GM23338 (cell line): Measurements from ENCODE around the gene KRTAP12-4.

Source experiments
- CTCF ChIP-seq, 2 experiments: fragments of 200-600 bp in 1 of 2; sonication (generic) in 1 of 2; conservative IDR thresholded peaks; 2 replicates each; pipeline versions ENCODE4 v1.5.1 to v1.6.1; 2016 to 2017; ENCODE audit warnings: antibody characterized with exemption in 2 of 2, low read depth in 2 of 2, mild to moderate bottlenecking in 2 of 2, moderate library complexity in 1 of 2
- EZH2 ChIP-seq: fragments of 200-600 bp; sonication (generic); IDR thresholded peaks from one replicate; pipeline ENCODE4 v1.8.0; 2017; ENCODE audit warnings: antibody characterized with exemption, mild to moderate bottlenecking, low read depth; ENCODE audit not compliant: unreplicated experiment
- ZNF114 ChIP-seq: fragments of 250-450 bp; sonication (Bioruptor Pico); IDR thresholded peaks from 2 replicates; pipeline ENCODE4 v1.5.0; 2020; ENCODE audit warnings: mild to moderate bottlenecking, moderate library complexity

GRCh38 chr21:44647222-44647552, 7.3 kb downstream of the KRTAP12-4 start:
- no peak for TF ChIP-seq CTCF (conservative IDR thresholded peaks at IDR 0.05; ENCODE audit: low read depth in 2 of 2)
- TF ChIP-seq EZH2 = no peak
- no peak for TF ChIP-seq ZNF114 (CRISPR knock-in tag)
